Measurements from ENCODE around the gene SBSN. TPM values are rescaled to one million over a fixed set of nuclear protein-coding genes. Genes with fewer than 3 reads are reported as not detected.

The SBSN gene, protein sequence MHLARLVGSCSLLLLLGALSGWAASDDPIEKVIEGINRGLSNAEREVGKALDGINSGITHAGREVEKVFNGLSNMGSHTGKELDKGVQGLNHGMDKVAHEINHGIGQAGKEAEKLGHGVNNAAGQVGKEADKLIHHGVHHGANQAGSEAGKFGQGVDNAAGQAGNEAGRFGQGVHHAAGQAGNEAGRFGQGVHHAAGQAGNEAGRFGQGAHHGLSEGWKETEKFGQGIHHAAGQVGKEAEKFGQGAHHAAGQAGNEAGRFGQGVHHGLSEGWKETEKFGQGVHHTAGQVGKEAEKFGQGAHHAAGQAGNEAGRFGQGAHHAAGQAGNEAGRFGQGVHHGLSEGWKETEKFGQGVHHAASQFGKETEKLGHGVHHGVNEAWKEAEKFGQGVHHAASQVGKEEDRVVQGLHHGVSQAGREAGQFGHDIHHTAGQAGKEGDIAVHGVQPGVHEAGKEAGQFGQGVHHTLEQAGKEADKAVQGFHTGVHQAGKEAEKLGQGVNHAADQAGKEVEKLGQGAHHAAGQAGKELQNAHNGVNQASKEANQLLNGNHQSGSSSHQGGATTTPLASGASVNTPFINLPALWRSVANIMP
- polyA plus RNA-seq (2011; rRNA removed) = 0.28 TPM in 2 replicates
- 0.21 and 0.57 TPM in 2 replicates for polyA plus RNA-seq (2012; cell fraction: cytosol; rRNA removed)
- polyA plus RNA-seq (2012; cell fraction: nucleus; rRNA removed) = 0.18 and 0.44 TPM in 2 replicates
- polyA plus RNA-seq (2017; fragmentation: RNase III; extraction: RNeasy Plus Mini Kit Qiagen cat#74134 plus additional on column Dnase treatment) = 0.67 to 1.1 TPM (median 0.89 TPM) in 3 replicates
- polyA minus RNA-seq (2011; rRNA and poly(A)+ RNA removed) = 0.25 and 0.39 TPM in 2 replicates

DNA sequence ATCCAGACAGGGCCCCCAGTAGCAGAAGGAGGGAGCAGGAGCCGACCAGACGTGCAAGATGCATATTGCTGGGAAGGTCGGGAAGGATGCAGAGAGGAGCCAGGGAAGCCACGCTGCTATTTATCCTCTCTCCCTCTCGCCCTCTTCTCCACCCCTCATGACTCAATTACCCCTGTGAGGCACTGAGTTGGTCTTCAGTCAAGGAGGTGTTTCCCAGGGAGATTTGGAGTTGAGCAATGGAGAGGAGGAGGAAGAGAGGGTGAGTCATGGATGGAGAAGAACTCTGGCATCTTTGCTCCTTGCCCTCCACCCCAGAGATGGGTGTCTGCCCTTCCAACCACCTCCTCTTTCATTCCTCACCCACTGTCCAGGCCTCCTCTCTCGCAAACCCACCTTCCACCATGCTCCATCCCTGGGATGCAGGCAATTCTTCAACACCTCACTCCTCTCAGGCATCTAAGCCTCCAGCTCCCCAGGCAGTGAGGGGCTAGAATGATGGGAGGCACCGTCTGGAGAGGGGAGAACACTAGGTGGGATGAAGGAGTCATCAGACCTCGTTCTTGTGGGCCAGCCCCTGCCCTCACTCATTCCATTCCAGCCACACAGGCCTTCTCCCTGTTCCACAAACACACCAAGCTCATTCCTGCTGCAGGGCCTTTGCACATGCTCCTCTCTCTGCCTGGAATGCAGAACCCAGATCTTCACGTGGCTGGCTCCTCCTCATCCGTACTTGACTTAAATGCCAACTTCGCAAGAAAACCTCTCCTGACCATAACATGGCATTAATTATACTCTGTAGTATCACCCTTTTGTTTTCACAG, at the start of gene SBSN:
Gene SBSN (minus strand): TSS at position 94 of the 821 bp plus-strand sequence. CDS start 30 bp downstream, at position 64.
- Histone ChIP-seq H3K4me2 (no peak within 1 kb of the TSS), H3K4me1 (peaks cover 7% of the 10 kb centered on the region; the same call in 2 of the 3 replicates), H3K4me3 (no peak within 1 kb of the TSS), H3K27ac (no peak within 1 kb of the TSS), H3K9me3 (no peaks in the 10 kb centered on the region)
- POLR2A ChIA-PET = interaction anchor here (1.6 kb wide), 1 partner anchor 12 kb away, joined by 3 read pairs; no protein-coding TSS in a partner anchor
- DNase-seq (ENCODE audit: low read depth in 1 of 2, low spot score in 1 of 2) = no peak
- WGBS (ENCODE audit: missing lambda C conversion rate) = 46% methylated on average over 11 of the region's 11 CpGs
- TF ChIP-seq HEYL (CRISPR knock-in tag; IDR thresholded peaks at IDR 0.05) (no peak), RCOR1 (IDR thresholded peaks at IDR 0.05; ENCODE audit: low read depth, low read length) (no peak), CEBPB (IDR thresholded peaks at IDR 0.05) (peak in 1 of 2 experiments; percentile 19; a peak in 2 of 4 replicates), FOSL2 (IDR thresholded peaks at IDR 0.05) (0 out of 2 replicates have a peak, but pooled peaks have one; percentile 9), FOSL2 (CRISPR knock-in tag; IDR thresholded peaks at IDR 0.05) (peak; percentile 55), KDM5A (IDR thresholded peaks at IDR 0.05) (no peak), EP300 (IDR thresholded peaks at IDR 0.05) (no peak), MAFK (IDR thresholded peaks at IDR 0.05; ENCODE audit: partially characterized antibody) (no peak)
- CTCF ChIA-PET = interaction anchor here (0.7 to 5.9 kb wide), 6 partner anchors 8 to 259 kb away, joined by 3 to 52 read pairs (median 4); no protein-coding TSS in a partner anchor
- peak; percentile 79 for FAIRE-seq
- no peak for ATAC-seq

DNA sequence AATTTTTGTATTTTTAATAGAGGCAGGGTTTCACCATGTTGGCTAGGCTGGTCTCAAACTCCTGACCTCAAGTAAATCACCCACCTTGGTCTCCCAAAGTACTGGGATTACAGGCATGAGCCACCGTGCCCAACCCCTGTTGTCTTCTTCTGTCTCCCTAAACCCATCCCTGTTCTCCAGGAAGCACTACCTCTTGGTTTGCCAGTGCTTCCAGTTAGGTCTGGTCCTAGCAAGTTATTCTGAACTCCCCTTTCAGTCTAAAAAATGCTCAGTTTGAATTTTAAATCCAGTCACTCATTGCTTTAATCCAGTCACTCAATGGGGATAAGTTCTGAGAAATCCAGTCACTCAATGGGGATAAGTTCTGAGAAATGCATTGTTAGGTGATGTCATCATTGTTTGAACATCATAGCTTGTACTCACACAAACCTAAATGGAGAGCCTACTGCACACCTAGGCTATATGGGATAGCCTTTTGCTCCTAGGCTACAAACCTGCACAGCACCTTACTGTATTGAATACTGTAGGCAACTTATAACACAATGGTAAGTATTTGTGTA, 43.4 kb upstream of the SBSN start:
- Histone ChIP-seq H3K4me3 (no peak overlapping the region), H3K4me1 (no peaks in the 10 kb centered on the region), H3K27ac (no peak overlapping the region), H3K4me2 (no peak overlapping the region), H3K9me3 (peaks cover 22% of the 10 kb centered on the region)
- TF ChIP-seq HDAC2 (IDR thresholded peaks at IDR 0.05) (no peak), EP300 (IDR thresholded peaks at IDR 0.05) (no peak), FOSB (CRISPR knock-in tag; IDR thresholded peaks at IDR 0.05) (no peak), TFCP2L1 (CRISPR knock-in tag; IDR thresholded peaks at IDR 0.05) (no peak)
- TF ChIP-seq, protein P1, sequence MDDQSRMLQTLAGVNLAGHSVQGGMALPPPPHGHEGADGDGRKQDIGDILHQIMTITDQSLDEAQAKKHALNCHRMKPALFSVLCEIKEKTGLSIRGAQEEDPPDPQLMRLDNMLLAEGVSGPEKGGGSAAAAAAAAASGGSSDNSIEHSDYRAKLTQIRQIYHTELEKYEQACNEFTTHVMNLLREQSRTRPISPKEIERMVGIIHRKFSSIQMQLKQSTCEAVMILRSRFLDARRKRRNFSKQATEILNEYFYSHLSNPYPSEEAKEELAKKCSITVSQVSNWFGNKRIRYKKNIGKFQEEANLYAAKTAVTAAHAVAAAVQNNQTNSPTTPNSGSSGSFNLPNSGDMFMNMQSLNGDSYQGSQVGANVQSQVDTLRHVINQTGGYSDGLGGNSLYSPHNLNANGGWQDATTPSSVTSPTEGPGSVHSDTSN (IDR thresholded peaks at IDR 0.05) = no peak
- no peak for FAIRE-seq
- no peak for ATAC-seq
- ChIA-PET POLR2A (no interaction called here), CTCF (interaction anchor here (0.7 to 2.3 kb wide), 4 partner anchors 13 to 260 kb away, joined by 3 to 10 read pairs (median 4); no protein-coding TSS in a partner anchor)
- no peak for DNase-seq (ENCODE audit: low read depth in 1 of 2, low spot score in 1 of 2)
- 12% methylated on average over 1 of the region's 1 CpG for WGBS (ENCODE audit: missing lambda C conversion rate)

DNA sequence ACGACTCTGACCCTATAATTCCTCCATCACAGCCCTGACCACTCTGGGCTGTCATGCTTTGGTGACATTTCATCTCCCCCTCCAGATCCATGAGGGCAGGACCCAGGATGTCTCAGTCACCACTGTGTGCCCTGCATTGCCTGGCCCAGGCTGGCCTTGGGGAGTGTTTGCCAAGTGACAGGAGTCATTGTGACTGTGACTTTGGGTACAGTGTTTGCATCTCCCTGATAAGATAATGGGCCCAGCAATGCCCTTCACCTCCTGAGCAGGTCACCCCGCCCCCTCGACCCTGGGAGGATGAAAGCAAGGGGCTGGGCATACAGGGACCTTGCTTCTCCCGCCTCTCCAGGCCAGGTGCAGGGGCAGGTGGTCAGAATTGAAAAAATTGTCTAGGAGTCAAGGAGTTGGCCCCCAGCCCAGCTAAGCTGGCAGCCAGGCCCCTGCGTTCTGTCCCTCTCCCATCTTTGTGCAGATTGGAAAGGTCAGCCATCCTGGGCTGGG, 41.2 kb upstream of the SBSN start:
- ChIA-PET CTCF (interaction anchor here (1.4 to 2.3 kb wide), 3 partner anchors 11 to 21 kb away, joined by 4 to 10 read pairs (median 5); no protein-coding TSS in a partner anchor), POLR2A (no interaction called here)
- Histone ChIP-seq H3K4me1 (no peaks in the 10 kb centered on the region), H3K4me2 (no peak overlapping the region), H3K4me3 (no peak overlapping the region), H3K27ac (no peak overlapping the region), H3K9me3 (peaks cover 11% of the 10 kb centered on the region; the same call in 2 of the 3 replicates)
- FAIRE-seq (no peak), DNase-seq (ENCODE audit: low read depth in 1 of 2, low spot score in 1 of 2) (no peak), ATAC-seq (no peak)
- 26% methylated on average over 5 of the region's 5 CpGs for WGBS (ENCODE audit: missing lambda C conversion rate)
- TF ChIP-seq ZFP36 (IDR thresholded peaks at IDR 0.05; ENCODE audit: borderline replicate concordance, partially characterized antibody) (no peak), POLR2A (IDR thresholded peaks at IDR 0.05; ENCODE audit: low read length) (no peak), MYC (IDR thresholded peaks at IDR 0.05; ENCODE audit: borderline replicate concordance, low read length) (no peak), CHD4 (IDR thresholded peaks at IDR 0.05; ENCODE audit: borderline replicate concordance) (no peak)
- TF ChIP-seq, protein P2, sequence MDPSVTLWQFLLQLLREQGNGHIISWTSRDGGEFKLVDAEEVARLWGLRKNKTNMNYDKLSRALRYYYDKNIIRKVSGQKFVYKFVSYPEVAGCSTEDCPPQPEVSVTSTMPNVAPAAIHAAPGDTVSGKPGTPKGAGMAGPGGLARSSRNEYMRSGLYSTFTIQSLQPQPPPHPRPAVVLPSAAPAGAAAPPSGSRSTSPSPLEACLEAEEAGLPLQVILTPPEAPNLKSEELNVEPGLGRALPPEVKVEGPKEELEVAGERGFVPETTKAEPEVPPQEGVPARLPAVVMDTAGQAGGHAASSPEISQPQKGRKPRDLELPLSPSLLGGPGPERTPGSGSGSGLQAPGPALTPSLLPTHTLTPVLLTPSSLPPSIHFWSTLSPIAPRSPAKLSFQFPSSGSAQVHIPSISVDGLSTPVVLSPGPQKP (IDR thresholded peaks at IDR 0.05; ENCODE audit: low read depth, low read length) = no peak

Data from A549 (cell line).